Hematopoietic multipotent progenitor cell (in vitro differentiated cells): ENCODE measurements around the gene MED10. TPM values are rescaled to one million over a fixed set of nuclear protein-coding genes. Genes with fewer than 3 reads are reported as not detected.

Experiments
- DNase-seq, 3 donors: peaks; one replicate each; pipeline ENCODE4 v3.0.0-alpha.2; 2011 to 2015; ENCODE audit warnings: low read depth in 2 of 3, low spot score in 2 of 3
- total RNA-seq: library from RNA; depleted of rRNA; stranded (reverse); fragments of >200 nt; gene quantifications from one replicate; pipeline ENCODE4 v1.2.3, GENCODE V29; 2012

Gene MED10
- total RNA-seq, 1 donor: 8.6 TPM

DNA sequence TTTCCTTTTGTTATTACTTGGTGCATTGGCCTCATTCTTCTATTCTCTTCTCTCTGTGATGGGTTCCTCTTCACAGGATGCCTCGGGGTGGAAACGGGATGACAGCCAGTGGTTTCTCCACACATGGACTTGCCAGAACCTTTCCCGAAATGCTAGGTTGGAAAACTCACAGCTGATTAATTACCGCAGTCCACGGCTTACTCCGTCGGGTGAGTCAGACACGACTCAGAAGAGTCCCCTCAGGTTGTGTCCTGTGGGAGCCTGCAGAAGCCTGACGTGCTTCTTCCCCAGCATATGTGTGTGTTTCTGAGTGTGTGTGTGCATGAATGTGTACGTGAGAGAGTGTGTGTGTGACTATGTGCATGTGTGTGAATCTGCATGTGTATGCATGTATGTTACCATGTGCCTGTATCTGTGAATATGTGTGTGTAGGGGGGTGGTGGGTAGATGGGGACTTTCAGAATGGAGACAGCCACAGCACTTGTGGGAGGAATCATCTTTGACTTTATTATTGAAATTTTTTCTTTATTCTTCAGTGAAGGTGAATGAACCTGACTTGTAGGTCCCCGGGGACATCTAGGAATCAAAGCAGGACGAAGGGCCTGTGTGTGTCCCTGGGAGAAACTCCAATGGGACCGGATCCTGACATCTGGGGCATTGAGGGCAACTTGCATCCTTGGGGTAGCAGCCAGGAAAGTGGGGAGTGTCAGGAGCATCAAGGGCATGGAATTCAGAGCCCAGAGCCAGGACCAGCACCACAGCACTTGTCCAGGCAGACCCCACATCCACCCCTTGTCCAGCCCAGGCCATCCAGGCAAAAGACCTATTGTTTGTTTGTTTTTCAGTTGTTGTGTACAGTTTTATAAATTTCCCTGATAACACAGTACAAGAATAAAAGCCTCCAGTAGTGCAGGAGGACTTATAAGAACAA is 21.9 kb upstream of the MED10 start:
- DNase-seq: no peak

DNA sequence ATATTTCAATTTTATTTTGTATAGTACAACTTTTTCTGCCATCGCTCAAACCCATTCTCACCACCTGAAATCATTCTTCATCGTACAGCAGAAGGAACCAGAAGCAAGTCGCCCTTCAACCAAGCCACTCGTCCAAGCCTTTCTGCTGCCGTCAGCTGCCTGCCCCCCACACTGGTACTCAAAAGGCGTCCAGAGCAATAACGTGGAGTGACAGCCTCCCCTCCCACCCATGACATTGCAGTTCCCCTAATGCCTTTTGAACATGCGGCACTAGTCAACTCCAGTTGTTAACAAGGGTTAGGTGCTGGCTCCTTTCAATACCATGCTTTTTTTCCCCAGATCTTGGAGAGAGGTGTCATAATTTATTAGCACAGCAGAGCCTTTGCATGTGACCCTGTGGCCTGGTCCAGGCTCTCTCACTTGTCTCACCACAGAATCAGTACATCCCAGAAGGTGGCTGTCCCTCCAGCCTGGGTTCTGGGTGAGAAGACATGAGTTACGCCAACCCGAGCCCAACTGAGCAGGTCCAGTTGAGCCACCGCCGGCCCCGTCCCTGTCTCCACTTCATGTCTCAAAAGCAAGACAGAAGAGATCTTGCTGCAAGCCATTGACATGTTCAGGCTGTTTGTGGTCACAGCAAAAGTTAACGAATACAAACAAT is 20.4 kb upstream of the MED10 start:
- no peak for DNase-seq

DNA sequence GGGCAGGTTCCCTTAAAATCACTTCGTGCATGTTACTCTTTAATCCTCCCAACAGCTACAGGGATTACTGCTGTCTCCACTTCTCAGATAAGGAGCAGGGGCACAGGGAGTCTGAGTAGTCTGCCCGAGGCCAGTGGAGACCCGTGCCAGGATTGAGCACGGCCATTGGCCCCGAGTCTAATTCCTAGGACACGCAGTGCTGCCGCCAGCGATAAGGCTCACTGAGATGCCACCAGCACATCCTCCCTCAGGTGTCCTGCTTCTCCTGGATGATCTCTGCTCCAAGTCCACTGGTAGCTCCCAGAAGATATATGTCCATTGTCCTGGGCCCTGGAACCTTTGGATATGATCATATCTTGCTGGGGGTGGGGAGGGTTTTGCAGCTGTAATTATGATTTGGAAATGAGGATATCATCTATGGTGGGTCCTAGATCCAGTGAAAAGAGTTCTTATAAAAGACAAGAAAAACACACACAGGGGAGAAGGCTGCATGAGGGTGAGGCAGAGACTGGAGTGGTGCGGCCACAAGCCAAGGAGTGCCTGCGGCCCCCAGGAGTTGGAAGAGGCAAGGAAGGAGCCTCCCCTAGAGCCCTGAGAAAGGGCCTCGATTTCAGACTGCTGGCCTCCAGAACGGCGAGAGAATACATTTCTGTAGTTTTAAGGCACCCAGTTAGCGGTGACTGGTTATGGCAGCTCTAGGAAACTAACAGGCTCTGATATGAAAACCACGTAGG is 19.4 kb upstream of the MED10 start:
- DNase-seq: no peak

DNA sequence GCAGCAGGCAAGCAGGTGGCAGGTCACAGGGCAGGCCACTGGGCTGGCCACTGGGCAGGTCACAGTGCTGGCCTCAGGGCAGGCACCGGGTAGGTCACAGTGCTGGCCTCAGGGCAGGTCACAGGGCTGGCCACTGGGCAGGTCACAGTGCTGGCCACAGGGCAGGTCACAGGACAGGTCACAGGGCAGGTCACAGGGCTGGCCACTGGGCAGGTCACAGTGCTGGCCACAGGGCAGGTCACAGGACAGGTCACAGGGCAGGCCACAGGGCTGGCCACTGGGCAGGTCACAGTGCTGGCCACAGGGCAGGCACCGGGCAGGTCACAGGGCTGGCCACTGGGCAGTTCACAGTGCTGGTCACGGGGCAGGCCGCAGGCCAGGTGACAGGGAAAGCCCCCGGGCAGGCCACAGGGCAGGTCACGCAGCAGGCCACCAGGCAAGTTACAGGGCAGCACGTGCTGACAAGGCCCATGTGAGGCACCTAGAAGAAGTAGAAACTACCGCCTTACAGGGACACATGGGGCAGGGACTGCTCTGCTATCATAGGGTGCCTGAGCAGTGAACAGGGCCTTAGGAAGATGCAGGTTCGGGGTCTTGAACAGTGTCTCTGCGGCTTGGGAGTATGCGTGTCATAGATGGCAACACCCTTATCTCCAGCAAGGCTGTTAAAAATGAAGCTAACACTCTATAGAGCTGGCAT is 18.6 kb upstream of the MED10 start:
- no peak for DNase-seq

DNA sequence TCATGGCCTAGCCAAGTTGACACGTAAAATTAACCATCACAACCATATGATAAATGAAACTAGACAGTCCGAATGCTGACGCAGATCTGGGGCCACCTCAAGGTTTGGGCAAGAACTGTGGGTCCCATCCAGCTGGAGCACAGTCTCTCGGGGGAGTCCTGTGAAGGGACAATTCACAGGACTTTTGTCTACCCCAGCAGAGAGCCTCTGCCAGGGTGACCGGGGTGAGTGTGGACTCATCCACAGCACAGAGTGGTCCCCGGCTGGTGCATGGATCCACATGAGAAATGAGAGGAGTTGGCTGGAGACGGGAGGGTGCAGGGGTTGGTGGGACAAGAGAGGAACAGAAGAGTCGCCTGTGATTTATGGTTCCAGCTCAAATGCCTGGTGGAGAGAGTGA is 17.7 kb upstream of the MED10 start:
- DNase-seq: no peak

DNA sequence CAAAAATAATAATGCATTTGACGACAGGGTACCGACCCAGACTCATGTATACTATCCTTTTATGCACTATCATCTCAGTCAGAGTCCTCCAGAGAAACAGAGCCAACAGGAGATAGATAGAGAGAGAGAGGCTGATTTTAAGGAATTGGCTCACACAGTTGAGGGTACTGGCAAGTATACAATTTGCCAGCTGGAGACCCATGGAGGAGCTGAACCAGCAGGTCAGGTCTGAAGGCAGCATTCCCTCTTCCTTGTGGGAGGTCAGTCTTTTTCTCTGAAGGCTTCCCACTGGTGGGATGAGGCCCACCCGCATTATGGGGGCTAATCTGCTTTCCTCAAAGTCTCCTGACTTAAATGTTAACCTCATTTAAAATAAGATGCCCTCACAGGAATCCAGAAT is 17.3 kb upstream of the MED10 start:
- no peak for DNase-seq

DNA sequence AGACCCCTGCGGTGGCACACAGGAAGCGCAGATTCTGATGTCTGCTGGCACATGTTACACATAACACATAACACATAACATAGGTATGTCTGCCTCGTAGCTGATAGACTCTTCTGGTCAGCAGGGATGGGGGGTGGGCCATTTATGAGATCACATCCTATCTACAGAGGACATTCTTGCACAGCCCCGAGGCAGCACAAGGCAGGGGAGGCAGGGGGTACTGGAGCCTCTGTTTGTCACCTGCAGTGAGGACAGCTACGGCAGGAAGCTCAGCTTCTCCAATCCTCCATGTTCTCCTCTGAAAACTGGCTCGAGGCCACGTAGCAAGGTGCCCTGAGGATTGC is 16.7 kb upstream of the MED10 start:
- DNase-seq: no peak

DNA sequence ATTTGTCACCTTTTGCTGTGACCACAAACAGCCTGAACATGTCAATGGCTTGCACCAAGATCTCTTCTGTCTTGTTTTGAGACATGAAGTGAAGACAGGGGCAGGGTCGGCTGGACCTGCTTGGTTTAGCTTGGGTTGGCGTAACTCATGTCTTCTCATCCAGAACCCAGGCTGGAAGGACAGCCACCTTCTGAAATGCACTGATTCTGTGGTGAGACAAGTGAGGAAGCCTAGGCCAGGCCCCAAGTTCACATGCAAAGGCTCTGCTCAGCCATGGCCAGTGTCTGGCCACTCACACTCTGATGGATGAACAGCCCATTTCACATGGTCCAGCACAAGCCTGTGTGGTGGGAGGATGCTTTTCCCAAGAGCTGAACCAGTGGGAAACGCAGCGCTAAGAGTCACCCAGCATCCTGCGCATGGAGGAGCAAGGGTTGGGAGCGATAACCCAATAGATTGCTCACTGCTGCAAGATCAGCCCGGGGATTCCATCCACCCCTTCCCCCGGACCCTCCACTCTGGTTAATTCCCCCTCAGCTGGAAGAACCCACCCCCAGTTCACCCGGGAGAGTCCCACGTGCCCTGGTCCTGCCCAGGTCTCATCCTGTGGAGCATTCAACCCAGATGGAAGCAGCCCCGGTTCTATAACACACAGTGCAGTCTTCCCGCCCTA is 16.2 kb upstream of the MED10 start:
- DNase-seq: no peak

DNA sequence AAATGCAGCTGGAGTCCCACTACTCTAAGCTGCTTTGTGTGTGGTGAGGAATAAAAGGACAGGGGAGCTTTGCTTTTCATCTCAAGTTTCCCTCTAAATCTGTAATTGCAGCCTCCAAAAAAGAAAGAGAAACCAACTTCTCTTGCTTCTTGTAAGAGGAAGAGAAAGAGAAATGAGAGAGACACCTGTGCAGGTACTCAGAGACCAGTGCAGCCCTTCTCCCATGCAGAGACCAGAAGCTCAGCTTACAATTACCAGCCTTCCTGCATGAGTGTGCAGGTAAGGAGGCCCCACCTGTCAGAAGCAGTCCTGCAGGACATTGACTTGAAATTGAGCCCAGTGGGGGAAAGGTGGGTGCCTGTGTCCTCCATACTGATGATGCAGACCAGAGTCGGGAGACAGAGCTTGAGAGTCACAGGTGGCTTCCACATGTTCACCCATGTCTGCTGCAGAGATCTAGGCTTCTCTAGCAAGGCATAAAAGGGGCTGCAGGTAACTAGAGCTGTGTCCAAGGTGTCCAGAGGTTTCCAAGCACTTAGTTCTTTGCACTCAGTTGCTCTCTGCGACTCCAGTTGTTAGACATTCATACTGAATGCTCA is 15.3 kb upstream of the MED10 start:
- DNase-seq: no peak

DNA sequence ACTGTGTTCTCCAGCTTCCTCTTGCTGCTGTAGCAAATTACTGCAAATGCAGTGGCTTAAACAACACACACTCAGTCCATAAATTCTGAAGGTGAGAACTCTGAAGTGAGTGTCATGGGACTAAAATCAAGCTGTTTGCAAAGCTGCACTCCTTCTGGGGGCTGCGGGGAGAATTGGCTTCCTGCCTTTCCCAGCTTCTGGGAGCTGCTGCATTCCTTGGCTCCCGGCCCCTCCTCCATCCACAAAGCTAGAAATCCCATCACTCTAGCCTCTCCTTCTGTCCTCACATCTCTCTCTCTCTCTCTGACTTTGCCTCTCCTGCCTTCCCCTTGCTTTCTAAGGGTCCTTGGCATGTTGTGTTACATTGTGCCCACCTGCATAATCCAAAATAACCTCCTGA is 14.2 kb upstream of the MED10 start:
- no peak for DNase-seq

DNA sequence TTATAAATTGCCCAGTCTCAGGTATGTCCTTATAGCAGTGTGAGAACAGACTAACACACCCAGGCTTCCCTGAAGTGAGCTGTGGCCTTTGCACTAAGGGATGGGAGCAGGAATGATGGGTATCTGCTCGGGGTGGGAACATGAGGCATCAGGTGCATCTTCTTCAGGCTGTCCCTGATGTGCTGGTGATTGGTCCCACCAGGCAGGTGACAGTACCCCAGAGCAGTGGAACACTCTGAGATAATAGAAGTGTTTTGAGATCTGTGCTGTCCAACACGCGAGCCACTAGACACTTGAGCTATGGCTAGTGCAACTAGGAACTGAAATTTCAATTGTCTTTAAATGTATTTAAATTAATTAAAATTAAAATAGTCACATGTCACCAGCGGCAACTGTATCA is 12.8 kb upstream of the MED10 start:
- DNase-seq: no peak

DNA sequence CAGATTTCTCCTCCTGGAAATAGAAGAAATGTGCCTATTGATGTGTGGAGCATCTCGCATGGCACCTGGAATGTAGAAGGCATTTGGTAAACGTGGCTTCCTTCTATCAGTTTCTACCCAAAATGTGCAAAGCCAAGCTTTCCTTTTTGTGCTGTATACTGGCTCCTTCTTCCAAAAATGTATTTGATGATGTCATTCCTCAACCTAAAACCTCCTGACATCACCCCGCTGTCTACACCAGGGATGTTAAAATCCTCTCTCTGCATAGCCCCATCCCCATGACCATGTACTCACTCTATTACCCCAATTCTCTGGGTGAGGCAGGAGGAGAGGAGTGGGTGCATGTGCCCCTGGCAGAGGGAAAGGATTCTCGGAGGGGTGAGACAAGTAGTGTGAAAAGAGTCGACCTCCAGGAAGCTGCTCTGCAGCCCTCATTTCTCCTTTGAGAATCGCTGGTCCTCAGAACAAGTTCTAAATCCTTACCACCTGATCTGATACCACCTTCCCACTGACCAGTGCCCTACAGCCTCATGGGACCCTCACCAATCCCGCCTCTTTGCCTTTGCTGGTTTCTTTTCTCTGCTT is 11.7 kb upstream of the MED10 start:
- no peak for DNase-seq

DNA sequence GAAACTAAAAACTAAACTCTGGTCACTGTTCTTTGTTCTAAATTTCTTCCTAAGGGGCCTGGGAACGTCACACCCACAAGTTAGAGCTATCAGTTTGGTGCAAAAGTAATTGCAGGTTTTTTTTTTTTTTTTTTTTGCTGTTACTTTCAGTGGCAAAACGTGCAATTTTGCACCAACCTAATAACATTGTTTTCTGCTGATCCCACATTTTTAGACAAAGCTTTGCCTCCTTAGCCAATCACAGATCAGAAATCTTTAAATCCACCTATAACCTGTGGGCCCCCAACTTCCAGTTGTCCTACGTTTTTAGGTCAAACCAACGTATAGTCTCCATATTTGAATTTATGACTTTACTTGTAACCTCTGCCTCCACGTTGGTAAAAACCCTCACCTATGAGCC is 11.1 kb upstream of the MED10 start:
- DNase-seq: no peak

DNA sequence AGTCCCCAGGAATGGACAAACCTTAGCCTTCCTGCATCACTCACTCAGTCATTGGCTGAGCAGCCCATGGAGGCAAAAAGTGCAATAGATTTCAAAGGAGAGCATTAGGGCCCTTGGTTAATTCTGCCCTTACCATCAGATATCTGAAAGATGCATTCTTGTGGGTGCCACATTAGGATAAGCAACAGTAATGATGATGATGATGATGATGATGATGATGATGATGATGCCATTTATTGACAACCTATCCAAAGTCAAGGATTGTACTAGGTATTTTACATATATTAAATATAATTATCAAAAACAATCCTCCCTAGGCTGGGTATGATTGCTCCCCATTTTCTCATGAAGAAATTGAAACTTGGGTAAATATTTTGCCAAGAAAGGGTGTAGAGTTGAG is 9.6 kb upstream of the MED10 start:
- no peak for DNase-seq

DNA sequence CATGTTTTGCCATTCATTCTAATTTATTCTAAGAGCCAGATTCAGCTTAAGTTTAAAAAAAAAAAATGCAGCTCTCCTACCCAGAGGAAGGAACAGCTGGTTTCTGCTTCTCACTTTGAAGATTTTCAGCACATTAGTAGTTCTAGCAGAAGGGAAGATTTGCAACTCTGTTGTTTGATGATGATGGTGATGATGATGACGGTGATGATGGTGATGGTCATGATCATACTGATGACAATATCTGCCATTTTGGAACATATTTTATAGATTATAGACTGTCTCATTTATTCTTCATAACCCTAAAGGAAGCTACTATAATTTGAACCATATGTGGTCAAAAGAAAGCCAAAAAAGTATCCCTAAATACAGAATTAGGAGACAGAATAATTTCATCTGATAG is 7.9 kb upstream of the MED10 start:
- no peak for DNase-seq

DNA sequence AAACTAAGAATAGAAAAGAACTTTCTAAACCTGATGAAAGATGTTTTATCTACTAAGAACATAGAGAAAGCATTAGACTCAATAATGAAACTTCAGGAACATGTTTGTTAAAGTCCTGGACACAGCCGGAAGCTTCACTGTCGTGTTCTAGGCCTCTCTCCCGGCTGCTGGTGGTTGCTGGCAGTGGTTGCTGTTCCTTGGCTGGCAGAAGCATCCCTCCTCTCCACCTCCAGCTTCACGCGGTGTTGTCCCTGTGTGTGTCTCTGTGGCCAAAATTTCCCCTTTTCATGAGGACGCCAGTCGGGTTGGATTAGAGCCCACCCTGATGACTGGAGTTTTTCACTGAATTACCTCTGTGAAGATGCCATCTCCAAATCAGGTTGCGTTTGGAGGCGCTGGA is 6.5 kb upstream of the MED10 start:
- DNase-seq: no peak

DNA sequence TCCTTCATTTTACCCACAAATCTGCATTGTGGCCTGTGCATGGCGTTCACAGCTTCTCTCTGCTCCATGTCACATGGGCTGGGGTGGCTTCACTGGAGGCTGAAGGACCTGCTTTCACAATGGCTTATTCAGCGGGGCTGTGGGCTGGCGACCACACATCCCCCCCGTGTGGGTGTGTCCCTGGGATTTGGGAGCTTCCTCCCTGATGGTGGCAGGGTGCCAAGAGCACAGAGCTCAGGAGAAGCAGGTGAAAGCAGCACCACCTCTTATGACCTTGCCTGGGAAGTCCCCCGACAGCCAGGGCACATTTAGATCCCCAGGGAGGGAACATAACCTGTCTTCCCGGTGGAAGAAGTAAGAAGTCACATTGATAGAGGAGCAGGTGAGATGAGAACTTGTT is 5.0 kb upstream of the MED10 start:
- no peak for DNase-seq

DNA sequence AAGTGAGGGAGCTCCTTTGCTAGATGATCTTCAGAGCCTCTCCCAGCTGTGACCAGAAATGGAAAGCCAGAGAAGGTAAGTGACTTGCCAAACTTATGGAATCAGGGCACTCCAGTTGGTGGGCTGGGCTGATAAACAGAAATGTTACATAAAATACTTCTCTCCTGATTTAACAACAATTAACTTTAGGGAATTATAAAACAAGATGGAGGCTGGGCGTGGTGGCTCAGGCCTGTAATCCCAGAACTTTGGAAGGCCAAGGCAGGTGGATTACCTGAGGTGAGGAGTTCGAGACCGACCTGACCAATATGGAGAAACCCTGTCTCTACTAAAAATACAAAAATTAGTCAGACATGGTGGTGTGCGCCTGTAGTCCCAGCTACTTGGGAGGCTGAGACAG is 899 bp upstream of the MED10 start:
- DNase-seq: no peak

DNA sequence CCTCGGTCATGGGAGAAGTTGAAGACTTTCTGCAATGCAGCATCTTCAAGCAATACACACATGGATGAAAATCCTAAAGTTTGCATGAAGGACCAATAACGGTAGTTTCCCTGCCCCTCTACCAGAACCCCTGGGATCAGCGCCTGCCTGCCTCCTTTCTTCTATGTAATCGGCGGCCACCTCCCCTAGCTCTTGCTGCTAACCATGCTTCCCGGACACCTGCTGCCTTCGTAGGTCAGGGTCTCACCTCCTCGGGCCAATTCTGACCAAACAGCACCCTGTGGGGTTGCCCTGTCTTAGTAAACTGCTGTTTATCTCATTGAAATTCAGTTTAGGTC is 388 bp upstream of the MED10 start:
- DNase-seq: no peak

DNA sequence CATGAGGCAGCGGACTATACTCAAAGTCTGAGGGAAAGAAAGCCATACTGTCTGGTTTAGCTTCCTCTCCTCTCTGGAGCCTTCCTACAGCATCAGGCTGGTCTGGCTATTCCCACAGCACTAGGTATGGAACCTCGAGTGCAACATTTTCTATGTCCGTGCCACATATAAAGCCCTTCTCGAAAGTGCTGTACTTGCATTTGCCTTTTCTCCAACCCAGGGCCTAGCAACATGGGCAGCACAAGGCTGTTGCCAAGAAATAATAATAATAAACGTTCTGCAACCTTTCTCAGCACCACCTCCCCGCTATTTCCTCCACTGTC is 804 bp downstream of the MED10 start:
- no peak for DNase-seq
